ENCODE data around the gene AATF.

The AATF gene

DNA sequence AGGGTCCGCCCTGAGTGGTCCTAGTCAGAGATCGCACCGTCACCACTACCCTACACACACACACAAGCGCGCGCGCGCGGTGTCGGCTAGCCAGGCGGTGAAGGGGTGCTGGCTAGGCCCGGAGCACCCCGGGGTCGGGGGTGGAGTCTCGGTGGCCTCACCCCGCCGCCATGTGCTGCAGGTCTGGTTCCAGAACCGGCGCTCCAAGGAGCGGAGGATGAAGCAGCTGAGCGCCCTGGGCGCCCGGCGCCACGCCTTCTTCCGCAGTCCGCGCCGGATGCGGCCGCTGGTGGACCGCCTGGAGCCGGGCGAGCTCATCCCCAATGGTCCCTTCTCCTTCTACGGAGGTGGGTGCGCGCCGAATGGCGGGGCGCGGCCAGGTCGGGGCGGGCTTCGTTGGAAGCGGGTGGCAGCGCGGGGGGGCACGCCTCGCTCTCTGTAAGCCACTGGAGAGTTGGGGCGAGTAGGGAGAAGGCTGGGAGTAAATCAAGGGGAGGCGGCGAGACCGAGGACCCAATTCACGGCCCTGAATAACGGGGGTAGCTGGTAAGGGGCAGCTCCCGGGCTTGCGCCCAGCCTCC, 6.6 kb upstream of the AATF start:
- no peak for DNase-seq (ENCODE audit: low read depth)

DNA sequence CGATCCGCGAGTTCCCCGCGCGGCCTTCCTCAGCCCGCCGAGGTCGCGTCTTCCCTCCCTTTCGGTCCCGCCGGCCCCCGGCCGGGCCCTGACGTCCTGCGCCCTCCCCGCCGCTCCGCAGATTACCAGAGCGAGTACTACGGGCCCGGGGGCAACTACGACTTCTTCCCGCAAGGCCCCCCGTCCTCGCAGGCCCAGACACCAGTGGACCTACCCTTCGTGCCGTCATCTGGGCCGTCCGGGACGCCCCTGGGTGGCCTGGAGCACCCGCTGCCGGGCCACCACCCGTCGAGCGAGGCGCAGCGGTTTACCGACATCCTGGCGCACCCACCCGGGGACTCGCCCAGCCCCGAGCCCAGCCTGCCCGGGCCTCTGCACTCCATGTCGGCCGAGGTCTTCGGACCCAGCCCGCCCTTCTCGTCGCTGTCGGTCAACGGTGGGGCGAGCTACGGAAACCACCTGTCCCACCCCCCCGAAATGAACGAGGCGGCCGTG, 6.1 kb upstream of the AATF start:
- no peak for DNase-seq (ENCODE audit: low read depth)

DNA sequence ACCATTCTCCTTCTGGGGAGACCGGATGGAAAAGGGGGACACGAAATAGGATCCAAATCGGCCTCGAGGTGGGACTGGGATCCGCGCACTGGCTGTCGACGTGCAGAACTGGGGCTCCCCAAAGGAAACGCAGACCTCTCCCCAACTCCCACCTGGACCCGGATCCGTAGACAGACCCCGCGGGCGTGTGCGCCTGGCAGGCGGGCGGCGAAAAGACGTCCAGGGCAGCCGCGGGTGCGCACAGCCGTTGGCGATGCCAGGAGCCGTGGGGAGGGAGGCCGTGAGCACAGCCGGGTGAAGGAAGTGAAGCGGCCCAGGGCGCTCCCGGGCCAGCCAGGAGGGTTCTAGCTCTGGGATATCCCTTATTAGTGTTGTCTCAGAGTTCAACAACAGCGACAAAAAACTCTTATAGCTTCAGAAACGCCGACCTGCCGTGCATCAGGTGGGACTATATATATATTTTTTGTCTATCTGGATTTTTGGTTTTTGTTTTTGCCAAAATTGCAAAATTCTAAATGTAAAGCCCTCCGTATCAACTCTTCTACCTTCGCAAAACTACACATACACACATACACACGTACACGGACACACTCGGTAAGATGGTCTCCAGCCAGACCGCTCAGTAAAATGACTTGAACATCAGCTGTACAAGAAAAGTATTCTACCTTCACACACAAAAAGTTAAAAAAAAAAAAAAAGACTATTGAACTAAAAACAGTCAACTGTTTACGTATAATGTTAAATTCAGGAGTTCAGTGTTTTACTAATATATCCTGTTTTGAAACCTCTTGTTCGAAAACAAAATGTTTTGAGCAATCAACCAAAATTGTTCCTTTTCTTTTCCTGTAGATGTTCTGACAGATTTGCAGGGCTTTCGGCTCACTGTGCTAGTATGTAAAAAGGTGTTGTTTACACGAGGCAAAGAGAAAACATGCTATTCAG, 5.2 kb upstream of the AATF start:
- no peak for DNase-seq (ENCODE audit: low read depth)

DNA sequence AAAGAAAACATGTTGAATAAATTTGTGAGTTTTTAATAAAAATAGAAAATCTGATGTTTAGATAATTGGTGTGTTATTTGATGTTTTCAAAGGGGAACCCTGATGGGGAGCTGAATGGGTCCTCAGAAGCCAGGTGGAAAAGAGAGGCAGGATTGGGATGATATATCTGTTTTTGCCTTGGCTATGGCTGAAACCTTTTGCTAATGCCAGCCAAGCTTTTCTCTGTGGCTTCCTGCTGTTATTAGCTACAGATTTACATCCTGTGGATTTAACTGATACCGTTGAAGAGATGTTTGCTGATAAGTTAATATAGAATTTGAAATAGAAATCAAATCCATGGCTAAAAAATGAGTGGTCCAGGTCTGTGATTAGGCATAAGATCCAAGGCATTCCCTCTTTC, 4.2 kb upstream of the AATF start:
- no peak for DNase-seq (ENCODE audit: low read depth)

DNA sequence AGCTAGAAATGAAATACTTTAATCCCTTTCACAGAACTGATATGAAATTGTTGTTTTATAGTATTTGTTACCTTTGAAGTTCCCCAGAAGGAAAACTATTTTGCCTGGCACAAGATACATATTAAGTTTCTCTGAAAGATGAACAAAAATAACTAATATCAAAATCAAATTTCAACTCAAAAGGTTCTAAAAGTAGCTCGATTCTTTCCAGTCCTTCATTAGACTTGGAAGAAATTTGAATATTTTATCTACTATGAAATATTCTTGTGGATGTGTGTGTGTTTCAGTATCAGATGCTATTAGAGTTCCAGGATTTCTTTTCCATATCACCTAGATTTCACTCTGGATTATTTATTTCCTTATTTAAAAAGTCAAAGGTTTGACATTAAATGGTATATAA, 3.6 kb upstream of the AATF start:
- no peak for DNase-seq (ENCODE audit: low read depth)

DNA sequence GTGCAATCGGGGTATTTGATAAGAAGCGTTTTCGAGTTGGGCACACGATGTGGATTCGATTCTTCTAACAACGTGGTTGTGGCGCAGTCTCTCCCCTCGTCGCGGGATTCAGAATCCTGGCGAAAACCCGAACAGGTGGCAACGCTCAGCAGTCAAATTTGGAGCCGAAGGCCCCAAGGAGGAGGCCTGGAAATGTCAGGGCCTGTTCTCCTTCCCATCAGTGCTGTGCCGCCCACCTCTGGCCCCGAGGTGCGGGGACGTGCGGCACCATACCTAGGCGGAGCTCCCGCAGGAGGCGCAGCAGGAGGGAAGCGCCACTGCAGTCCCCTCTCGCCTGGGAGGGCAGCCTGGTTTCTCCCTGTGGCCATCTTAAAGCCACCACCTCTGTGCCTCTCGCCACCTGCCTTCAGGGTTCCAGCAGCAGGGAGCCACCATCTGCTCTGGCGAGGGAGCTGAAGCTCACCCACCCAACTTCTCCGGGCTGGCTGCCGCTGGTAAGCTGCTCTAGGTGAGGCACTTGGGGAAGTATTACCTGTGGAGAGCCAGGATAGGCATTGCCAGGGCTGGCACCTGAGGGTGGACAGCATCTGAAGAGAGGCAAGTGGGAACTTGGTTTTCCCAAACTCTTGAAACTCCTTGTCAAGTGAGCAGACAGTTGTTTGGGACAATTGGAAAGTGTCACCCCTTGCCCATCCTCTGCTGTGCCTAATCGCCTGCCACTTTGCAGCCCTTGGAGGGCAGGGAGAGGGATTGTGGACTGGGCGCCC, 2.6 kb upstream of the AATF start:
- DNase-seq (ENCODE audit: low read depth) = no peak

DNA sequence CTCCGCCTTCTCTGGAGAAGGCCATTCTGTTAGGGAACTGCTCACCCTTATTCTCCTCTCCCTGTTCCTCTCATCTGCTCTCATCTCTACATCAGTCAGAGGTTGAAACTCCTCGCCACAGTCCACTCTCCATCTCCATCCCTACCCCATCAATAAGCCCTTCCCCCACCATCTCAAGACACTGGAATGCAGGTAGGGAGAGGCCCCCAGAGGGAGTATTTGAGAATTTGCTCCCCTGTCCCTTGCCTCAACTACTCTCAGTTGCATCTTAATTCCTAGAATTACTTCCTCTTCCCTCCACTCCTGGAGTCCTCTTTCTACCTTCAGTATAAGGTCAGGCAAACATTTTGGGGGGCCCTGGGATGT, 2.0 kb upstream of the AATF start:
- DNase-seq (ENCODE audit: low read depth) = no peak

DNA sequence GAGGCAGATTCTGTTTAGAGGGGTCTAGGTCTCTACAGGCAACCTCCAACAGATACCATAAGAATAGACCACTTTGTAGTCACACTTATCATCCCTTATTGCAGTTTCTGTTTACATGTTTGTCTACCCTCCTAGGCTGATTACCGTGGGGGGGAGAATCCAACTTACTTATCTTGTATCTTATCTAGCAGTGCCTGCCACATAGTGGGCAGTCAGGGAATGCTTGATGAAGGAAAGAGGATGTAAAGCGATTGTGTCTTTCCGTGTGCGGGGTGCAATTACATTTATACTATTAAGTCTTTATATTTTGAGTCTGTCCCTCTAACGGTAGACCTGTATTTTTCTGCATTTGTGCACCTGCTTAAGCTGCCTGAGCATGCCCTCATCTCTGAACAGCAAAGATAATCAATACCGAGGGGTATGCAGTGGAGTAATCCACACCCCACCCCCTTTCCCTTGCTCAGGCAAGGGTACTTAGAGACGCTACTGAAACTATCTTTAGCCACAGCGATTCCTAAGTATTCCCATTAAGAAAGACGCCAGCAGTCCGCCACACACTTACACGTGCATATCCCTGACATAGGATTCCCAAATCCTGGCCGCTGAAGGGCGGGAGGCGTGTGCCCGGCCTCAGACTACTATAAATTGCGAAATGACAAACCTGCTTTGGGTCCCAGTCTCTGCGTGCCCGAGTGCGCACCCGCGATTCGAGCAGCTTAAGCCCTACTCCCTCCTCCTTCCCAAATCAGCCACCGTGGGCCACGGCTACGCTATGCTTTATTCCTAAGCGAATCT, 635 bp upstream of the AATF start:
- DNase-seq (ENCODE audit: low read depth) = no peak

DNA sequence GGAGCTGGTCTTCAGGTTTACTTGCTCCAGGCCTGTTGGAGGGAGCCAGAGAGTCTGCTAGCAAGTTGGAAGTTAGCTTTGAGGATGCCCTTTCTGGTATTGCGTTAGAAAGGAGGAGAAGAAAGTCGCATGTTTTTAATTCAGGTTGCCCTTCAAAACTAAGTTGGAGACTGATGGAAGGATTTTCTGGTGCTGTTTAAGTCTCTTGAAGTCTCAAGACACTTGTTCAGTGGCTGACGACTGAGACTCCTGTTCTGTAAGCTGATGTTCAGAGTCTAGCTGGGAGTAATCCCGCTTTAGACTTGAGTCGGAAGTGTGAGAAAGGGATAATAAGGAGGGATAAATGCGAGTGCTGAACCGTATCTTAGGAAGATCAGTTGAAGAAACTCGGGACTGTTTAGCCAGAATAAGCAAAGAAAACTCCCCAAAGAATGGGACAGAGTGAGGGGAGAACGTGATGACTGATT, 740 bp downstream of the AATF start:
- DNase-seq (ENCODE audit: low read depth) = no peak

DNA sequence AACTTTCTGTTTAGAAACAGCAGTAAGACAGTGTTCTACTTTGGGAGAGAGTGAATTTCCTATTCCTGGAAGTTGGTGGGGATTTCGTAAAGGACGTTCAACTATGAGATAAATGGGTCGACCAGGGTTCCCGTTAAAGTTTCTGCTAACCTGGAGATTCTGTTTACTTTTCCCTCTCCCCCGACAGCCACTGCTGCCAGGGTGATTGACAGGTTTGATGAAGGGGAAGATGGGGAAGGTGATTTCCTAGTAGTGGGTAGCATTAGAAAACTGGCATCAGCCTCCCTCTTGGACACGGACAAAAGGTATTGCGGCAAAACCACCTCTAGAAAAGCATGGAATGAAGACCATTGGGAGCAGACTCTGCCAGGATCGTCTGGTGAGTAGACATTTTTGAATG, 1.3 kb downstream of the AATF start:
- no peak for DNase-seq (ENCODE audit: low read depth)

DNA sequence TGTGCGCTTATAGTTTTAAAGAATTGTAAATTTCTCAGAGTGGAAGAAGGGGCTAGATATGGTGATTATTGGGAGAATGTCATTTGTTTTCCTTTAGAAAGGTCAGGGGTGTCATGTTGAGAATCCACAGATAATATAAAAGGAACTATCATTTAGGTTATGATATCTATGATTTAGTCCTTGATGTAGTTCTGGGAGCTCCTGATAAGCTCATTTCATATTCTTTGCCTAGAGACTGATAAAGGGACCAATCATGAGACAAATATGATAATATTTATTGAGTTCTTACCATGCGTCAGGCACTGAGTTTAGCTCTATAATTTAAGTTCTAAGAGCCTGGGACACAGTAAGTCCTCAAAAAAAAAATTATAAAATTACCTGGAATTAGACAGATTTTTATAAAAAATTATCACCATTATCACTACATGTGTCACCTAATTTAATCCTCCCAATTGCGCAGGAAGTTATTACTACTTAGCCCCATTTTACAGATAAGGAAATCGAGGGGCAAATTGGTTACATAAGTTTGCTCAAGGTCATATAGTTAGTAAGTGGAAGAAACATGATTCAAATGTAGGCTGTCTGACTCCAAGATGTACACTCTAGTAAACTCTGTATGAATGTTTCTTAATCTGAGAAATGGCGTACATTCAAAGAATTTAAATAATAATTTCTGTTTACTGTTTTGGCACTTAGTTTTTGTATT, 2.5 kb downstream of the AATF start:
- no peak for DNase-seq (ENCODE audit: low read depth)

DNA sequence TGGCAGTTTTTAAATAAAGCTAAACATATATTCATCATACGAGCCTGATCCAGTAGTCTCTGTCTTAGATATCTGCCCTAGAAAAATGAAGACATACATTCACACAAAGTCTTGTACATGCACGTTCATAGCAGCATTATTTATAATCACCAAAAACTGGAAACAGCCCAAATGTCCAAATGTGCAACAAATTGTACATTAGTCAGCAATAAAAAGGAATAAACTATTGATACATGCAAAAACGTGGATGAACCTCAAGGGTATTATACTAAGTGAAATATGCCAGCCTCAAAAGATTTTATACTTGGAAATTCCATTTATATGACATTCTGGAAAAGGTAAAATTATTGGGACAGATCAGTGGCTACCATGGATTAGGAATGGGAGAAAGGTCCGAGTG, 22.8 kb downstream of the AATF start:
- DNase-seq (ENCODE audit: low read depth) = no peak

DNA sequence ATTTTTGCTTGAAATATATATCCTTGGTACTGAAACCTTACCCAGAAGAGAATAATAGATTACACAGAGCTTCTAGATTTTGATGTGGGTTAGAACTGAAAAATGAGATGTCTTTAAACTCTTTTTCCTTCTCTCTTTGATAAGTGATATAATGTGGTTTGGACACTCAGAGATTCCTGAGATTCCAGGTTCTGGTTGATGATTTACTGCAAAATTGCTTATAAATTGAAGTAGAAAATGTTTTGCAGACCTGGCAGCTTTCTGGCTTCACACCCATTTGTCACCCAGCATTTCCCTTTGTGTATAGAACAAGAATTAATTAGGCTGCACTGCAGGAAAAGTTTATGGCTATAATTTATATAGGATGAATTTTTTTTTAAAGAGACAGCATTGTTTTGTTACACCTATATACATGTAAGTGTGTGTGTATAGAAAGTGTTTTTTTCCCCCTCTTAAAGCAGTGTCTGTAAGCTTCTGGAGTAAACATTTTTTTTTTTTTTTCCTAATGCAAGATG, 23.5 kb downstream of the AATF start:
- DNase-seq (ENCODE audit: low read depth) = no peak

DNA sequence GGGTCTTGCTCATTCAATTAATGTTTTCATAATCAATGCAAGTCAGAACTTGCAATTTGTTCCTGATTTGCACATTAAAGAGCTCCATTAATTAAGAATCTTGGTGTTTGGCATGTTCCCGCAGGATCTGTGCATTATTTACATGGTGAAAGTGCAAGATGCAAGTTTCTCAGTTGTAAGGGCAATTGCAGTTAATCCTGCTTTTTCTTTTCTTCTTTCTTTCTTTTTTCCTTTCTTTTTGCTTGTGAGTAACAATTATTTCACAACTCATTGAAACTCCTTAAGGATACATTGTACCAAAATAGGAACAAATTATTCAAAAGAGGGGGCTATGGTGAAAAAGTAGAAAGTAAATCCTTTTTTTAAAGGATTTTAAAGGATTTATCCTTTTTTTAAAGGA, 24.2 kb downstream of the AATF start:
- no peak for DNase-seq (ENCODE audit: low read depth)

DNA sequence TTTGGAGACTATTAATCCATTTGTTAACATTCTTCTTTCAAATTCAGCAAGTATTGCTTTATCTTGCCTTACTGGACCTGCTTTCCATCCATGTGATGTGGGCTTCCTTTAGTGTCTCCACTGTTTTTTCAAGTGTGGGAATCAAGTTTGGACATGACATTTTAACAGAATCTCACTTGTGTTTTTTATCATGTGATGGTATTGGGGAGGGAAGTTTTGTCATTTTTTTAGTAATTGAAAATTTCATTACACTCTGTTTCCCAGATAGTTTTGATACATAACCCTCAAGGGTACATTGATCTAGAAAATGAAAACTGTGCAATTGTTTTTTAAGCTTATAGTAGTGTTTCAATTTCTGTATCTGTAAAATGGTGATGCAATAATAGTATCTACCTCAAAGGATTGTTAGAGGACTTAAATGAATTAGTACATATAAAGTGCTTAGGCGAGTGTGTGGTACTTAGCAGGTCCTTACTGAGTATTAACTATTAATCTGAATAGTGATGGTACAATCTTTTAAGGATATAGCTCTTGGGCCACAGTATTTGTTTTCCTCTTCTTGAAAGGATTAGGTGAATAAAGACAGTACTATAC, 27.3 kb downstream of the AATF start:
- DNase-seq (ENCODE audit: low read depth) = no peak

DNA sequence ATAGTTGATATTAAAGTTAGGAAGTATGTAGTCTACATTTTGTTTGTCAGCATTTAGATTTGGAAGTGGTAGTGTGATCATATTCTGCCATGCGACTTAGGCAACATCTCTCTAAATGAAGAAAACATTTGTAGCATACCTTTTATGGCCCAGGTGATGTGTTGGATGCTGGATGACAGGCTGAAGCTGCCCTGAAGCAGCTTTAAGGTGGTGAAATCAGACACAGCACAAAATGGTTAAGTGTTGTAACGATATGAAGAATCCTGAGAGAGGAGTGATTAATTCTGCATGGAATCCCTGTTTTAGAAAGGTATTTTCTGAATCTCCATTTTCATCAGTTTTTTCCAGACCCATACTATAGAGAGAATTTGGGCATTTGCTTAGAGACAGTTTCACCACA, 28.3 kb downstream of the AATF start:
- DNase-seq (ENCODE audit: low read depth) = no peak

DNA sequence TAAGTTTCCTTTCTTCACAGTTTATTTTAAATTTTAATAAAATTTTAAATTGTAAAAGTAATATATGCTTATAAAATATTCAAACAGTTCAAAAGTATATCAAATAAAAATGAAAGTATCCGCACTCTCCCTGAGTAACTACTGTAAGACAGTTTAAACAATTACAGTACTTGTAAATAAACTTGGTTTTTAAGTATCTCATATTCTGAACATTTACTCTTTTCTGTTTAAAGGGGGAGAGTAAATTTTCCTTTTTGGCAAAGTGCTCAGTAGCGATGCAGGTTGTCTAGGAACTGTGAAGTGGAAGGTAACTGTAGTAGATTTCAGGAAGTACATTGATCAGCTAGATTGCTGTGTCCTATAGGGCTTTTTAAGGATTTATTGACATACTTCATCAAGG, 28.8 kb downstream of the AATF start:
- no peak for DNase-seq (ENCODE audit: low read depth)

DNA sequence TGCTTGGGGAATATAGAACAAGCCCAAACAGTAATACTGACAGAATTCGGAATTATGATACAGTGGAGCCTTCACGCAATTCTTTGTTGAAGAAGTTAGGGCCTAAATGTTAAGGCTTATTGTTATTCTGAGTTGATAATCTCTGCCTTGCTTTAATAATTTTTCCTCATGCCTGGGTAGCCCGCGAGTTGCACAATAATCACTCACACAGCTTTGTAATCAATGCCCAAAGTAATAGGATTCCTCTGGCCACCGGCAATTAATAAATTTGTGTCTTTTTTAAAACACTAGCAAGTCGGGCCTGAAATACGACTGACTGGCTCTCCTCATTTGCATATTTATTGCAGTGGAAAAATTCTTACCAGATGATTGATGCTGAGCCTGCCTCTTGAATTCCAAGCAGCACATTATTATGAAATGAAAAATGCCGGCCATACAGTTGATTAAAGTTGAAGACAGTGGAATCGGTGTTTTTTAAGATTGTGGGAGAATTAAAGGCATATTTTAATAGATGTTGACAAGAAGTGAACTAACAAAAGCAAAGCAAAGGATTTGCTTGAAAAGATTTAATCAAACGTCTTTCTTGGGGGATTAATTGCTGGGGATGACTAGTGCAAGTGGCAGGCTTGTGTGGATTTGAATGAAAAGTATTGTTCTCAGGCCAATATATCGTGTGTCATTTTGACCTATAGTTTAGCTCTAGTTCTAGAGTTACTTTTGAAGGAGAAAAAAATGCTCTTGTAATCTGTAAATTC, 30.2 kb downstream of the AATF start:
- no peak for DNase-seq (ENCODE audit: low read depth)

DNA sequence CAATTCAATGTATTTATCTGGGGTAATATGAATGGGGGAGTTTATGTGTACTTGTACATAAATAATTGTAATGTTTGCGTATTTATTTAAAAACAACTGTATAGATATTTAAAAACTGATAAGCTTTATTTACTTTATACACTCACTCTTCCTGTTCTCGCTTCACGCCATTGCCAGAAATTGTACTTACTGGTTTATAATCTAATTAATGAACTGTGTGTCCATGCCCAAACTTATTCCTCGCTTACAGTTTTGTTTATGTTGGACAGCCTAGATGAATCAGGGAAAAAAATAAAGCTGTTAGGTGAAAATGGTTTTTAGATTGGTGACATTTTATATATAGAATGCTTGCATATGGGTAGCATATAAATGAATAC, 30.8 kb downstream of the AATF start:
- no peak for DNase-seq (ENCODE audit: low read depth)

DNA sequence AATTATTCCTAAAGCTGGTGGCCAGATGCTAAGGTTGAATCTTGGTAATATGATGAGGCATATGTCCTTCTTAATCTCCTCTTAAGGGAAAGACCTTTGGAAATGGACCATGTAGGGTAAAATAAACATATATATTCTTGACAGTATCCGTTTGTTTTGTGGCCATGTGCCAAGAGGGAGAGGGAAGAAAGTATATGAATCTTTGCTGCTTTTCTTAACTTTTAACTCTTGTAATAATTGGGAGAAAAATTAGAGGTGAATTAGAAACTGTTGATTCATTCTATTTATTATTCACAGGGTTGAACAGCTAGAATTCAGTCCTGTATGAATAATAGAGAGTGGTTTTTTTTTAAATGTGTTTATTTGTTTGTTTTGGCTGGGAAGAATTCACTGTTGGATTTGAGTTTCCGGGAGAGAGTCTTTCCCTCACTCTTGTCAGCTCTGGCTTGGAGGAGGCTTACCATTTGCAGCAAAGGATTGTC, 31.6 kb downstream of the AATF start:
- no peak for DNase-seq (ENCODE audit: low read depth)
